ENCODE results near the gene NAA50.

The NAA50 gene

GRCh38 chr3:113728661-113729060 is 17.4 kb downstream of the NAA50 start:
- Histone ChIP-seq H2AFZ (ENCODE audit: low read depth, low read length) (no peak overlapping the region), H3K4me3 (ENCODE audit: low read length) (no peak overlapping the region), H3K36me3 (ENCODE audit: insufficient read depth, low read length) (peaks cover 18% of the 10 kb centered on the region), H3K4me1 (ENCODE audit: insufficient read depth, low read length) (no peaks in the 10 kb centered on the region), H3K27me3 (ENCODE audit: insufficient read depth, low read length) (no peaks in the 10 kb centered on the region), H3K9me3 (ENCODE audit: low read length) (peaks cover 2% of the 10 kb centered on the region)

- Histone ChIP-seq H3K4me3 (ENCODE audit: low read length) (no peak overlapping the region), H3K4me1 (ENCODE audit: insufficient read depth, low read length) (no peaks in the 10 kb centered on the region), H3K9me3 (ENCODE audit: low read length) (no peaks in the 10 kb centered on the region), H3K36me3 (ENCODE audit: insufficient read depth, low read length) (peaks cover 50% of the 10 kb centered on the region), H2AFZ (ENCODE audit: low read depth, low read length) (no peak overlapping the region), H3K27me3 (ENCODE audit: insufficient read depth, low read length) (no peaks in the 10 kb centered on the region)
These were observed 24.4 kb downstream of the NAA50 start for GRCh38 chr3:113721636-113722035.

- H3K4me1 ChIP-seq (ENCODE audit: insufficient read depth, low read length) = no peaks in the 10 kb centered on the region
- H2AFZ ChIP-seq (ENCODE audit: low read depth, low read length) = no peak overlapping the region
- H3K4me3 ChIP-seq (ENCODE audit: low read length) = no peak overlapping the region
- H3K9me3 ChIP-seq (ENCODE audit: low read length) = no peaks in the 10 kb centered on the region
- peaks cover 54% of the 10 kb centered on the region for H3K36me3 ChIP-seq (ENCODE audit: insufficient read depth, low read length)
- H3K27me3 ChIP-seq (ENCODE audit: insufficient read depth, low read length) = no peaks in the 10 kb centered on the region
These were observed 26.3 kb downstream of the NAA50 start for GRCh38 chr3:113719758-113720157.

- H3K27me3 ChIP-seq (ENCODE audit: insufficient read depth, low read length) = no peaks in the 10 kb centered on the region
- peaks cover 54% of the 10 kb centered on the region for H3K36me3 ChIP-seq (ENCODE audit: insufficient read depth, low read length)
- H3K4me1 ChIP-seq (ENCODE audit: insufficient read depth, low read length) = no peaks in the 10 kb centered on the region
- no peak overlapping the region for H2AFZ ChIP-seq (ENCODE audit: low read depth, low read length)
- H3K9me3 ChIP-seq (ENCODE audit: low read length) = no peaks in the 10 kb centered on the region
- H3K4me3 ChIP-seq (ENCODE audit: low read length) = no peak overlapping the region
These were observed 26.8 kb downstream of the NAA50 start for GRCh38 chr3:113719294-113719693.

- no peak overlapping the region for H2AFZ ChIP-seq (ENCODE audit: low read depth, low read length)
- no peaks in the 10 kb centered on the region for H3K27me3 ChIP-seq (ENCODE audit: insufficient read depth, low read length)
- no peaks in the 10 kb centered on the region for H3K9me3 ChIP-seq (ENCODE audit: low read length)
- peaks cover 43% of the 10 kb centered on the region for H3K36me3 ChIP-seq (ENCODE audit: insufficient read depth, low read length)
- H3K4me3 ChIP-seq (ENCODE audit: low read length) = no peak overlapping the region
- H3K4me1 ChIP-seq (ENCODE audit: insufficient read depth, low read length) = no peaks in the 10 kb centered on the region
These were observed 28.2 kb downstream of the NAA50 start for GRCh38 chr3:113717818-113718217.

GRCh38 chr3:113717308-113717707 is 28.7 kb downstream of the NAA50 start:
- no peak overlapping the region for H3K4me3 ChIP-seq (ENCODE audit: low read length)
- peaks cover 38% of the 10 kb centered on the region for H3K36me3 ChIP-seq (ENCODE audit: insufficient read depth, low read length)
- peaks cover 2% of the 10 kb centered on the region for H3K4me1 ChIP-seq (ENCODE audit: insufficient read depth, low read length)
- no peak overlapping the region for H2AFZ ChIP-seq (ENCODE audit: low read depth, low read length)
- H3K27me3 ChIP-seq (ENCODE audit: insufficient read depth, low read length) = no peaks in the 10 kb centered on the region
- no peaks in the 10 kb centered on the region for H3K9me3 ChIP-seq (ENCODE audit: low read length)

- Histone ChIP-seq H3K9me3 (ENCODE audit: low read length) (no peaks in the 10 kb centered on the region), H3K27me3 (ENCODE audit: insufficient read depth, low read length) (no peaks in the 10 kb centered on the region), H3K36me3 (ENCODE audit: insufficient read depth, low read length) (peaks cover 16% of the 10 kb centered on the region), H3K4me3 (ENCODE audit: low read length) (no peak overlapping the region), H3K4me1 (ENCODE audit: insufficient read depth, low read length) (peaks cover 7% of the 10 kb centered on the region), H2AFZ (ENCODE audit: low read depth, low read length) (no peak overlapping the region)
These were observed 31.3 kb downstream of the NAA50 start for GRCh38 chr3:113714702-113715101.

GRCh38 chr3:113712129-113712528 is 33.9 kb downstream of the NAA50 start:
- H3K4me3 ChIP-seq (ENCODE audit: low read length) = no peak overlapping the region
- H3K27me3 ChIP-seq (ENCODE audit: insufficient read depth, low read length) = no peaks in the 10 kb centered on the region
- H3K4me1 ChIP-seq (ENCODE audit: insufficient read depth, low read length) = peaks cover 7% of the 10 kb centered on the region
- H3K9me3 ChIP-seq (ENCODE audit: low read length) = no peaks in the 10 kb centered on the region
- H2AFZ ChIP-seq (ENCODE audit: low read depth, low read length) = no peak overlapping the region
- peaks cover 6% of the 10 kb centered on the region for H3K36me3 ChIP-seq (ENCODE audit: insufficient read depth, low read length)

GRCh38 chr3:113707835-113708234 is 38.2 kb downstream of the NAA50 start:
- Histone ChIP-seq H3K27me3 (ENCODE audit: insufficient read depth, low read length) (no peaks in the 10 kb centered on the region), H3K4me1 (ENCODE audit: insufficient read depth, low read length) (peaks cover 7% of the 10 kb centered on the region), H2AFZ (ENCODE audit: low read depth, low read length) (no peak overlapping the region), H3K36me3 (ENCODE audit: insufficient read depth, low read length) (no peaks in the 10 kb centered on the region), H3K9me3 (ENCODE audit: low read length) (no peaks in the 10 kb centered on the region), H3K4me3 (ENCODE audit: low read length) (no peak overlapping the region)

GRCh38 chr3:113698956-113699355 is 47.1 kb downstream of the NAA50 start:
- H3K9me3 ChIP-seq (ENCODE audit: low read length) = no peaks in the 10 kb centered on the region
- H3K36me3 ChIP-seq (ENCODE audit: insufficient read depth, low read length) = no peaks in the 10 kb centered on the region
- H3K4me1 ChIP-seq (ENCODE audit: insufficient read depth, low read length) = peaks cover 18% of the 10 kb centered on the region
- no peak overlapping the region for H3K4me3 ChIP-seq (ENCODE audit: low read length)
- H3K27me3 ChIP-seq (ENCODE audit: insufficient read depth, low read length) = no peaks in the 10 kb centered on the region
- H2AFZ ChIP-seq (ENCODE audit: low read depth, low read length) = no peak overlapping the region

GRCh38 chr3:113698213-113698742 is 47.8 kb downstream of the NAA50 start:
- H3K4me1 ChIP-seq (ENCODE audit: insufficient read depth, low read length) = peaks cover 18% of the 10 kb centered on the region
- H3K9me3 ChIP-seq (ENCODE audit: low read length) = no peaks in the 10 kb centered on the region
- no peaks in the 10 kb centered on the region for H3K27me3 ChIP-seq (ENCODE audit: insufficient read depth, low read length)
- no peaks in the 10 kb centered on the region for H3K36me3 ChIP-seq (ENCODE audit: insufficient read depth, low read length)
- peak overlapping the region; percentile 0 for H3K4me3 ChIP-seq (ENCODE audit: low read length)
- peak overlapping the region; percentile 89 for H2AFZ ChIP-seq (ENCODE audit: low read depth, low read length)

GRCh38 chr3:113697500-113698090 is 48.5 kb downstream of the NAA50 start:
- H2AFZ ChIP-seq (ENCODE audit: low read depth, low read length) = peak overlapping the region; percentile 89
- H3K27me3 ChIP-seq (ENCODE audit: insufficient read depth, low read length) = no peaks in the 10 kb centered on the region
- no peaks in the 10 kb centered on the region for H3K36me3 ChIP-seq (ENCODE audit: insufficient read depth, low read length)
- H3K4me3 ChIP-seq (ENCODE audit: low read length) = peak overlapping the region; percentile 95
- no peaks in the 10 kb centered on the region for H3K9me3 ChIP-seq (ENCODE audit: low read length)
- peaks cover 18% of the 10 kb centered on the region for H3K4me1 ChIP-seq (ENCODE audit: insufficient read depth, low read length)

- H3K27me3 ChIP-seq (ENCODE audit: insufficient read depth, low read length) = no peaks in the 10 kb centered on the region
- H3K9me3 ChIP-seq (ENCODE audit: low read length) = no peaks in the 10 kb centered on the region
- peak overlapping the region; percentile 98 for H3K4me3 ChIP-seq (ENCODE audit: low read length)
- peaks cover 18% of the 10 kb centered on the region for H3K4me1 ChIP-seq (ENCODE audit: insufficient read depth, low read length)
- H2AFZ ChIP-seq (ENCODE audit: low read depth, low read length) = peak overlapping the region; percentile 89
- no peaks in the 10 kb centered on the region for H3K36me3 ChIP-seq (ENCODE audit: insufficient read depth, low read length)
These were observed 49.2 kb downstream of the NAA50 start for GRCh38 chr3:113696658-113697499.
